ENCODE results near the gene INSIG1. TPM values are rescaled to one million over a fixed set of nuclear protein-coding genes. Genes with fewer than 3 reads are reported as not detected.

Gene INSIG1
- polyA plus RNA-seq, 1 experiment = 29.4 TPM

DNA sequence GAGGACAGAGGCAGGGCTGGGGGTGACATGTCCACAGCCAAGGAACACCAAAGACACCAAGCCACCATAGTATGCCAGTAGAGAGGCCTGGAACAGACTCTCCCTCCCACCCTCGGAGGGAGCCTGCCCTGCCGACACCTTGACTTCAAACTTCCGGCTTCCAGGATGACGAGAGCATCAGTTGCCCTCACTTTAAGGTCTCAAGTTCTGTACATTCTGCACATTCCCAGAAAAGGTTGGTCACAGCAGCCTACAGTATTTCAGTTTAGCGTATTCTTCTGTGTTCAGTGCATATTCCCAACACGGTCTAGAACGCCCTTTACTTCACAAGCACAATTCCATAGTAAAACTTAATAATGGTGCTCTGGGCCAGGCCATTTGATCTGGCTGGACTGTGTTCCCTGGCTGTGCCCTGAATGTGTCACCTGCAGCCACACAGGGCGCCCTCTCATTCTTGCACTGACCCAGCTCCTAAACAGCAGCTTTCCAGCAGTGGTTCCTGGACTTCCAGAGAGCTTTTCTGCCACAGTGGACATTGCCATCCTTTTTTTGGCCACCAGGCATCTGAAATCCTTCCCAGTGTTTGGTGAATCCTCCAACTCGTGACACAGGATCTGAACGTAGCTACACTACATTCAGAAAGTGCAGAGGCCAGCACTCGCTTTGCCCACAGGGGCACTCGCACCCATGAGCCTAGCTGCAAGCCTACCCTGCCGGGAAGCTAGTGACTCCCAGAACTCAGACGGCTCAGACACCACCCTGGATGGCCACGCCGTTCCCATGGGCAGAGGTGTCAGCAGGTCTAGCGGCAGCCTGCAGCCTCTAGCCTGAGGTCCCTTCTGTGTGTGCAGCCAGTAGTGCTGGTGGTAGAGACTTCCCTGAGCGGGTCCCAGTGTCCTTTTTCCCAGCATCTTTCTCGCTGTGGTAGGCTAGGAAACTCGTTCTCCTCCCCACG, 36.4 kb upstream of the INSIG1 start:
- CTCF ChIA-PET = no interaction called here

GRCh38 chr7:155262031-155262430, 35.6 kb upstream of the INSIG1 start:
- Histone ChIP-seq H3K4me3 (ENCODE audit: low read depth, low read length) (no peak overlapping the region), H3K9me3 (ENCODE audit: control insufficient read depth, insufficient read depth, low read length) (peaks cover 9% of the 10 kb centered on the region; the same call in 1 of the 2 replicates), H3K27ac (ENCODE audit: low read depth, low read length) (no peak overlapping the region), H3K27me3 (ENCODE audit: control insufficient read depth, insufficient read depth, low read length) (peaks cover 2% of the 10 kb centered on the region)
- TF ChIP-seq CTCF (IDR thresholded peaks at IDR 0.05; ENCODE audit: low read depth, low read length) = no peak
- ChIA-PET POLR2A (no interaction called here), CTCF (no interaction called here)
- DNase-seq (ENCODE audit: low read depth, low spot score) = no peak

More for the DNA sequence above, 36.4 kb upstream of the INSIG1 start:
- H3K4me3 ChIP-seq (ENCODE audit: low read depth, low read length) = no peak overlapping the region
- POLR2A ChIA-PET = no interaction called here
- no peak overlapping the region for H3K27ac ChIP-seq (ENCODE audit: low read depth, low read length)
- H3K9me3 ChIP-seq (ENCODE audit: control insufficient read depth, insufficient read depth, low read length) = peaks cover 9% of the 10 kb centered on the region; the same call in 1 of the 2 replicates
- H3K27me3 ChIP-seq (ENCODE audit: control insufficient read depth, insufficient read depth, low read length) = peaks cover 2% of the 10 kb centered on the region
- DNase-seq (ENCODE audit: low read depth, low spot score) = no peak
- no peak for TF ChIP-seq CTCF (IDR thresholded peaks at IDR 0.05; ENCODE audit: low read depth, low read length)

- ChIA-PET POLR2A (interaction anchor here (0.9 kb wide), 1 partner anchor 260 kb away, joined by 3 read pairs; the partner anchor contains the start of gene PAXIP1), CTCF (no interaction called here)
- peaks cover 2% of the 10 kb centered on the region for H3K27me3 ChIP-seq (ENCODE audit: control insufficient read depth, insufficient read depth, low read length)
- no peak overlapping the region for H3K27ac ChIP-seq (ENCODE audit: low read depth, low read length)
- peaks cover 11% of the 10 kb centered on the region; the same call in 1 of the 2 replicates for H3K9me3 ChIP-seq (ENCODE audit: control insufficient read depth, insufficient read depth, low read length)
- no peak for TF ChIP-seq CTCF (IDR thresholded peaks at IDR 0.05; ENCODE audit: low read depth, low read length)
- no peak for DNase-seq (ENCODE audit: low read depth, low spot score)
- H3K4me3 ChIP-seq (ENCODE audit: low read depth, low read length) = no peak overlapping the region
Observed at GRCh38 chr7:155263051-155263450, 34.6 kb upstream of the INSIG1 start.

GRCh38 chr7:155263581-155264143, 34.0 kb upstream of the INSIG1 start:
- peak; percentile 12; the same call in 1 of the 2 replicates for TF ChIP-seq CTCF (IDR thresholded peaks at IDR 0.05; ENCODE audit: low read depth, low read length)
- Histone ChIP-seq H3K9me3 (ENCODE audit: control insufficient read depth, insufficient read depth, low read length) (peaks cover 11% of the 10 kb centered on the region; the same call in 1 of the 2 replicates), H3K27me3 (ENCODE audit: control insufficient read depth, insufficient read depth, low read length) (peaks cover 2% of the 10 kb centered on the region), H3K4me3 (ENCODE audit: low read depth, low read length) (no peak overlapping the region), H3K27ac (ENCODE audit: low read depth, low read length) (no peak overlapping the region)
- no peak for DNase-seq (ENCODE audit: low read depth, low spot score)
- ChIA-PET POLR2A (interaction anchor here (0.9 kb wide), 1 partner anchor 261 kb away, joined by 3 read pairs; the partner anchor contains the start of gene PAXIP1), CTCF (no interaction called here)

GRCh38 chr7:155265144-155265543, 32.5 kb upstream of the INSIG1 start:
- ChIA-PET POLR2A (no interaction called here), CTCF (no interaction called here)
- DNase-seq (ENCODE audit: low read depth, low spot score) = no peak
- peaks cover 11% of the 10 kb centered on the region; the same call in 1 of the 2 replicates for H3K9me3 ChIP-seq (ENCODE audit: control insufficient read depth, insufficient read depth, low read length)
- peaks cover 4% of the 10 kb centered on the region for H3K27me3 ChIP-seq (ENCODE audit: control insufficient read depth, insufficient read depth, low read length)
- H3K27ac ChIP-seq (ENCODE audit: low read depth, low read length) = no peak overlapping the region
- no peak for TF ChIP-seq CTCF (IDR thresholded peaks at IDR 0.05; ENCODE audit: low read depth, low read length)
- no peak overlapping the region for H3K4me3 ChIP-seq (ENCODE audit: low read depth, low read length)
